GM21390 (cell line): ENCODE results near the gene PARP1.
A peak's percentile ranks its signal among the peaks of the same experiment; 100 is the strongest.
"Not testable (repeated sequence)": the region's sequence is repeated elsewhere in the genome, so short reads cannot be mapped to it uniquely, and the experiment has no call there.

ENCODE experiments used
- ATAC-seq: cut with Tn5 transposase; IDR thresholded peaks from one replicate; pipeline ENCODE4 v1.9.1; 2021; ENCODE audit not compliant: unreplicated experiment

Gene PARP1

DNA sequence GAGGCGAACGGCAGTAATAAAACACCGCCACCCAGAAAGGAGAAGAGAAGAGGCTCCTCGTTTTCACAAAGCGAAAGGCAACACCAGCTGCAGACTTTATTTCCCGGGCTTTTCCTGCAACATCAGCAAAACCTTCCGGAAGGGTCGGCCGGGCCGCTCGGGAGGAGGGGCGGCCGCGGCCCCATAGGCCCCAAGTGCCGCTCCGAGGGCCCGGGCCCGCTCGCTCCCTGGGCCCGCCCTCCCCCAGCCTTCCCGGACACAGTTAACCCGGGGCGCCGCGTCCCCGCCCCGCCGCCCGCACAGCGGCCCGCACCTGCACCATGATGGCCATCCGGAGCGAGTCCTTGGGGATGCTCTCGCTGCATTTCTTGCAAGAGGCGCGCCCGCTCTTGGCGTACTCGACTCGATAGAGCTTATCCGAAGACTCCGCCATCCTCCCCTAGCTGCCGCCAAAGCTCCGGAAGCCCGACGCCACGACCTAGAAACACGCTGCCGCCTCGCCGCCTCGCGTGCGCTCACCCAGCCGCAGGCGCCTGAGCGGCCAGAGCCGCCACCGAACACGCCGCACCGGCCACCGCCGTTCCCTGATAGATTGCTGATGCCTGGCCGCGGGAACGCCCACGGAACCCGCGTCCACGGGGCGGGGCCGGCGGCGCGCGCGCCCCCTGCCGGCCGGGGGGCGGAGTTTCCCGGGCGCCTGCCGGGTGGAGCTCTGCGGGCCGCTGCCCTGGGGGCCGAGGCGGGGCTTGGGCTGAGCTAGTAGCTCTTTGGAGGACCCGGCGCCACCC is at the start of gene PARP1:
Gene PARP1 (minus strand): TSS at position 597 of the 788 bp plus-strand sequence. CDS start 164 bp downstream, at position 433.
- ATAC-seq: peak; percentile 70

GRCh38 chr1:226457307-226457712 is 49.4 kb upstream of the PARP1 start:
- no peak for ATAC-seq

GRCh38 chr1:226455843-226456242 is 48.0 kb upstream of the PARP1 start:
- ATAC-seq: no peak

DNA sequence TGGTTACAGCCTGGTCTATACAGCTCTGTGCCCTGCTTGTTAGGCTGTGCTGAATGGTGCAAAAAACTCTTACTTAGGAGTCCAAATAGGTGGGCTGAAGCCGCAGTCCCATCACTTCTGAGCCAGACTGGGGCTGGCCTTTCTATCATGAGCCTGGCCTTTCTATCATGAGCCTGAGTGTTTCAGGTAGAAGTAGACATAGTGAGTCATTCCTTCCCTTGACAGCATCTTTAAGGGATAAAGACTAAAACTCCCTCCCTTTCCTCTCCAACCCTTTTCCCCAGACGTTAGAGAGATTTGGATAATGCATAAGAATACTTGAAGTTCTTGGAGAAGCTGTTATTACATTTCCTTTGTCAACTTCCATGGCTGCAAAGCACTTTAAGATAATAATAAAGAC is 46.5 kb upstream of the PARP1 start:
- no peak for ATAC-seq

DNA sequence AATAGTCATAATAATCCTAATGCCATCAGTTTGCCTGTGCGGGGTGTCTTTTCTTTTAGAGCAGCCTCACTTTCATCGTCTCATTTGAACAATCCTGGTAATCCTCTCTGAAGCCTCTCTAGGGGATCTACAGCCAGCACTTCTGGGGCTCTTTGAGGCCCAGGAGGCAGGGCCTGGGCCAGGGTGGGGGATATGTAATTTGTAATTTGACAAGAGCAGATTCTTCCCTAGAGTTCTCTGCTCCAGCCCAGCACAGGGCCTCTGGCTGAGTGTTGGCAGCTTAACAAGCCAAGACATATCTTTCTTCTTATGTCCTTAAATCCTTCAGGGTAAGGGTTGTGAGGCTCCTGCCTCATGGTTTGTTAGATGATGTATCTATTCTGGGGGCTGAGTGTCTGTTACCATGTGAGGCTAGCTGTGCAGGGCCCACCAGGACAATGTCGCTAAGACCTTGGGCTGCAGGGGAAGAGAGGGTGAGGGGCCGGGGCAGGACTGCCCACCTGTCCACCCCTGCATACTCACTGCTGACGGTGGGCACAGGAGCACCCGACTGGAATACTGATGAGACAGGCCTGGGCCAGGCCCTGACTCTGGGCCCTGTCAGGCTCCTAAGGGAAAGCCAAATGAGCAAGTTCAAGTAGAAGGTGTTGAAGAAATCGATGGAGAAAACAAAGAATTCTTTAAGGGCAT is 45.3 kb upstream of the PARP1 start:
- ATAC-seq: no peak

DNA sequence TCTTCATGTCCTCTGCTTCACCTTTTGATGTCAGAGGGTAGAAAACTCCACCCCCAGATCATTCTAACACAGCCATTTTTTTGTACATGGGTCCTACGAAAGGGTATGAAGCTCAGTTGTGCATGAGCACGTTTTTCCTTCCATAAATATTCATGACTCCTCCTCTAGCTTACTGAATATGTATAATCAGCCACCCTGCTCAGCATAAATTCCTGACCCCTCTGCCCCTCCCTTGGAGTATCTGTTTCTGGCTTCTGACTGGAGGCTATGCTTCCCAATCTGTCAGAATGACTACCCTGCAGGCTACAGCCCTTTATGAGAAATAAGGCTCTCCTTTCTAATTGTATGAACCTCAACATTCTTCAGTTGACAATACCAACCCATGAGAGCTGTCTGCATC is 42.8 kb upstream of the PARP1 start:
- ATAC-seq: no peak

- ATAC-seq: no peak
These were observed 41.9 kb upstream of the PARP1 start for GRCh38 chr1:226449823-226450222.

- no peak for ATAC-seq
These were observed 40.2 kb upstream of the PARP1 start for GRCh38 chr1:226447932-226448665.

- ATAC-seq: no peak
These were observed 38.2 kb upstream of the PARP1 start for GRCh38 chr1:226446094-226446493.

GRCh38 chr1:226444901-226445300 is 37.0 kb upstream of the PARP1 start:
- peak; percentile 100 for ATAC-seq

DNA sequence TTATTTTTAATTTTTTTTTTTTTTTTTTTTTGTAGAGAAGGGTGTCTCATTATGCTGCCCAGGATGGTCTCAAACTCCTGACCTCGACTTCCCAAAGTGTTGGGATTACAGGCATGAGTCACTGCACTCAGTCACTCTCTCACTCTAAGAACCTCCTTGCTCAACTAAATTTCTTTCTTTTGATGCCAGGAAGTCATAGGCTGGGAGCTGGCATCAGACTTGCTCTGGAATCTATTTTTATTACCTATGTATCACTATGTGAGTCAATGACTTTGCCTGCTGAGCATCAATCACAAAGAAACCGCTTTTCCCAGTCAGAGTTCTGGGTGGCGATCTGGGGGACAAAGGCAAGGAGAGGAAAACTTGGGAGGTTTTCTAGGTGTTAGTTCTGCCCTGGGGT is 35.5 kb upstream of the PARP1 start:
- no peak for ATAC-seq

DNA sequence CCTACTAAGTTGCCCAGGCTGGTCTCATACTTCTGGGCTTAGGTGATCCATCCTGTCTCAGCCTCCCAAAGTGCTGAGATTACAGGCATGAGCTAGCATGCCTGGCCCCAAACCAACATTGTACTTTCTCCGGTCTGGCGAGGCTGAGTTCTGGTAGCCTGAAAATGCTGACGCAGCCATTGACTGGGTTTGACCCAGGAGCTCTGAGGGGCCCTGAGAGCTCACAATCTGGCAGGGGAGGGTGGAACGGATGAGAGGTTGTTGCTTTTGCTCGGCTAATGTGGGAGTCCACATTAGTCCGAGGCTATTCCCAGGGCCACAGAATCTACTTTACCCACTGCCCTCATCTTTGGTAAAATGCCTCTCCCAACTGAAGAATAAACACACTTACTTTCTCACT is 35.1 kb upstream of the PARP1 start:
- no peak for ATAC-seq

DNA sequence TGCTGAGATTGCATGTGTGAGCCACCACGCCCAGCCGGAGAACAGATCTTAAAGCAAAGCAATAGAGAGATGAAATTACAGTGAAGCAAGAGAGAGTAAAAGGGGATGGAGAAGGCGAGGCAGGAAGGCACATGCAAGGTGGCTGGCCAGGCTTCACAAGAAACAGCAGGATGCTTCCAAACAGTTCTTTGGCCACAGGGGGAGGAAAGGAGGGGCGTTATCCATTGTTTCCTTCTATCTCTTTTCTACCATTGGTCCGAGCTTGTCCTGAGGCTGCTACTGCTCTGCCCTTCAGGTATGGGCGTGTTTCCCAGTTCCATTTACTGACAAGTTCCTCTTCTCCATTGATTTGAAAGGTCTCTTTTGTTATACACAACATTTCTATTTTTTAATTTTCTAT is 33.7 kb upstream of the PARP1 start:
- no peak for ATAC-seq

DNA sequence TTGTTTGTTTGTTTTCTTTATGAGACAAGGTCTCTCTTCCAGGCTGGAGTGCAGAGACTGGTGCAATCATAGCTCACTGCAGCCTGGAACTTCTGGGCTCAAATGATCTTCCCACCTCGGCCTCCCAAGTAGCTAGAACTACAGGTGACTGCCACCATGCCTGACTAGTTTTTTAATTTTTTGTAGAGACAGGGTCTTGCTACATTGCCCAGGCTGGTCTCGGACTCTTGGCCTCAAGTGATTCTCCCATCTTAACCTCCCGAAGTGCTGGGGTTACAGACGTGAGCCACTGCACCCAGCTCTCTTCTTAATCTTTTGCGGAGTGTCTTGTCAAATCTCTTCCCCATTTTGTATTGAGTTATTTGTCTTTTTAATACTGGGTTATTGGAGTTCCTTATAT is 32.6 kb upstream of the PARP1 start:
- ATAC-seq: no peak

DNA sequence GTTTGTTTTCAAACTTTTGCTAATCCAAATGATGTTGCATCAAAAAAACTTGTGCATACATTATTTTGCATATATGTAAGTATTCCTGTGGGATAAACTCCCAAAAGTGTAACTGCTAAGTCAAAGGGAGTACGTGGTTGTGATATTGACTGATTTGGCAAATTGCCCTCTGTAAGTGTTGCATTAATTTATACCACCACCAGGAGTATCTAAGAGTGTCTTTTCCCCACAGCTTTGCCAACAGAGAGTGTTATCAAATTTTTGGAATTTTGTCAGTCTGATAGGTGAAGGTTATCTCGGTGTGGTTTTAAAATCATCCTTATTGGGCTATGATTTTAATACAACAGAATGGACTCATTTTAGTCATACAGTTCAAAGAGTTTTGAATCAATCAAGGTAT is 30.1 kb upstream of the PARP1 start:
- ATAC-seq: no peak

- no peak for ATAC-seq
These were observed 29.1 kb upstream of the PARP1 start for GRCh38 chr1:226436855-226437491.

DNA sequence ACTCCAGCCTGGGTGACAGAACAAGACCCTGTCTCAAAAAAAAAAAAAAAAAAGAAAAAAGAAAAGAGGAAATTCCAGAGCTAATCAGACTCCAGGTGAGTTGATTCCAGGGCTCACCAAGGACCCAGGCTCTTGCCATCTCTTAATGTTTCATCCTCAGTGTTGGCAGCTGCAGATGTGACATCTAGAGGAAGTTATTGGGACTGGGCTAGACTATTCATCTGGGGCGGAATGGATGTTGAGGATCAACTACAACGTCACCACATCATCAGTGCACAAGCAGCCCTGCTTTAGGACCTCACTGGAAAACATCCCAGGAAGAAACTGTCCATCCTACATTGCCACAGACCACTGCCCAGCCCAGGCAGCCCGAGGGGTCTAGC is 28.6 kb upstream of the PARP1 start:
- no peak for ATAC-seq

GRCh38 chr1:226433341-226433720 is 25.4 kb upstream of the PARP1 start:
- no peak for ATAC-seq

DNA sequence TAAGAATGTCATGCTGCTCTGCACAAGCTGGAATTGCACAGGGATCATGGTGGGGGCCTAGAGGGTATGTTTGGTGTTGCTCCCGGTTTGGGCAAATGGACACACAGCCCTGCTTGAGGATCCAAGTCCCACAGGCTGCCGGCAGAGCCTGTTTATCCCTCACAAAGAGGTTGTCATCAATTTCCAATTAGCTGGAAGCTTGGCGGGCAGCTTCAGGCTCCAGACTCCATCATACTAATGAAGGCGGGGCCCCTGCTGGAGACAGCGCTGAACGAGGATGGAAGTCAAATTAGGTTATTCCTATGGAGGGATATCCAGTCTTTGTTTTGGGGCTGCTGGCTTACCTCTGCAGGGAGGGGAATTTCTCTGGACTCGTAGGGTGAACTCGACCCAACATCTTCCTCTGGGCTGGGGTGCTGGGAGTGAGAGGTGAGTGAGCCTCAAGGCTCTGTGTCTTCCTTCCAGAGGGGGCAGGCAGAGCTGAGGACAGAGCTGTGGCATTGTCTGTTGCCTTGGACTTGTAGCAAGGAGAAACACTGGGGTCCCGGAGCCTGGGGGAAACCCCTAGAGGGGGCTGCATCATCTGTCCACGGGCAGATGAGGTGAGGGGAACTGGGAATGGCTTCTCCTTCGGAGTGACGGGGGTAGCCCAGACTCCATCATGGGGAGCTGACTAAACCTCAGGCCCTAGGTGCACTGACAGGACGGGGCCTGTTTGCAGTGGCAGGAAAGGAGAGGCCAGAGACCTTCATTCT is 24.9 kb upstream of the PARP1 start:
- ATAC-seq: no peak

- not testable (repeated sequence) for ATAC-seq
These were observed 24.0 kb upstream of the PARP1 start for GRCh38 chr1:226431898-226432297.
